ENCODE results near the gene KRTAP10-1. TPM values are rescaled to one million over a fixed set of nuclear protein-coding genes. Genes with fewer than 3 reads are reported as not detected.
"Not testable (repeated sequence)": the region's sequence is repeated elsewhere in the genome, so short reads cannot be mapped to it uniquely, and the experiment has no call there.

KRTAP10-1 gene
- total and polyA plus RNA-seq, 8 donors, result not detected

- no peak for ATAC-seq
- peak in 2 of 6 donors; percentile 20 to 25 for DNase-seq
- FAIRE-seq, result no peak
- Histone ChIP-seq H3K4me1 (peaks cover 0 to 9% (median 5%) of the 10 kb centered on the region in 3 donors), H3K36me3 (no peaks in the 10 kb centered on the region), H3K27me3 (no peaks in the 10 kb centered on the region), H3K27ac (no peak overlapping the region), H3K9me3 (no peaks in the 10 kb centered on the region), H3K4me3 (no peak overlapping the region)
- WGBS, 2 donors, result 51 to 61% methylated on average over 16 of the region's 16 CpGs
- TF ChIP-seq CTCF (IDR thresholded peaks at IDR 0.05), result no peak
- intact Hi-C loops (cut with DNase I), result no loop called here
Observed at GRCh38 chr21:44505673-44506278, 34.2 kb downstream of the KRTAP10-1 start.

- no peaks in the 10 kb centered on the region for H3K27me3 ChIP-seq
- DNase-seq, result peak in 2 of 6 donors; percentile 44 to 59
- WGBS, 2 donors, result 84 to 92% methylated on average over 19 to 20 of the region's 20 CpGs
Observed at GRCh38 chr21:44503901-44504399, 36.0 kb downstream of the KRTAP10-1 start.

GRCh38 chr21:44503006-44503889 is 36.7 kb downstream of the KRTAP10-1 start:
- H3K27ac ChIP-seq; H3K9me3 ChIP-seq; ATAC-seq; H3K4me3 ChIP-seq; intact Hi-C loops (cut with DNase I); H3K27me3 ChIP-seq; H3K4me1 ChIP-seq; FAIRE-seq; H3K36me3 ChIP-seq: not testable (repeated sequence)
- peak in 2 of 6 donors; percentile 23 to 56 for DNase-seq
- WGBS, 2 donors, result 79 to 91% methylated on average over 38 to 44 of the region's 44 CpGs

More at GRCh38 chr21:44503901-44504399, 36.0 kb downstream of the KRTAP10-1 start:
- H3K4me1 ChIP-seq, result no peaks in the 10 kb centered on the region
- H3K4me3 ChIP-seq, result no peak overlapping the region
- FAIRE-seq (no peak), ATAC-seq (no peak)
- H3K27ac ChIP-seq, result no peak overlapping the region
- intact Hi-C loops (cut with DNase I), result no loop called here
- H3K9me3 ChIP-seq, result no peaks in the 10 kb centered on the region
- no peak for TF ChIP-seq CTCF (IDR thresholded peaks at IDR 0.05)
- H3K36me3 ChIP-seq, result no peaks in the 10 kb centered on the region

GRCh38 chr21:44502171-44502958 is 37.6 kb downstream of the KRTAP10-1 start:
- Histone ChIP-seq H3K4me1 (no peaks in the 10 kb centered on the region), H3K4me3 (no peak overlapping the region), H3K27ac (no peak overlapping the region), H3K9me3 (no peaks in the 10 kb centered on the region), H3K27me3 (no peaks in the 10 kb centered on the region), H3K36me3 (no peaks in the 10 kb centered on the region)
- FAIRE-seq (no peak), ATAC-seq (no peak), DNase-seq (peak in 2 of 6 donors; percentile 35 to 64)
- WGBS, 2 donors, result 80 to 90% methylated on average over 27 of the region's 27 CpGs
- no peak for TF ChIP-seq CTCF (IDR thresholded peaks at IDR 0.05)
- intact Hi-C loops (cut with DNase I), result no loop called here

- no peak for FAIRE-seq
- Histone ChIP-seq H3K27me3 (no peaks in the 10 kb centered on the region), H3K4me3 (no peak overlapping the region), H3K9me3 (no peaks in the 10 kb centered on the region), H3K36me3 (no peaks in the 10 kb centered on the region), H3K4me1 (no peaks in the 10 kb centered on the region), H3K27ac (no peak overlapping the region)
- 68 to 85% methylated on average over 19 of the region's 19 CpGs for WGBS, 2 donors
- no peak for ATAC-seq
- intact Hi-C loops (cut with DNase I), result no loop called here
- no peak for TF ChIP-seq CTCF (IDR thresholded peaks at IDR 0.05)
- DNase-seq, result peak in 2 of 6 donors; percentile 30 to 36
Observed at GRCh38 chr21:44500111-44500510, 39.9 kb downstream of the KRTAP10-1 start.

Data from pancreas (tissue), 10 donors.